ENCODE data around the gene CLCN2. TPM values are rescaled to one million over a fixed set of nuclear protein-coding genes. Genes with fewer than 3 reads are reported as not detected.
A peak's percentile ranks its signal among the peaks of the same experiment; 100 is the strongest.

The CLCN2 gene
- total and polyA plus RNA-seq, 3 donors from 2014 or later: 46.7 to 118 (median 98.2) TPM

GRCh38 chr3:184337981-184338380 is 23.4 kb downstream of the CLCN2 start:
- no peaks in the 10 kb centered on the region for H3K27me3 ChIP-seq
- DNase-seq: no peak
- intact Hi-C loops (cut with DNase I; ENCODE audit: low total_unique reads): no loop called here
- peak overlapping the region; percentile 96 to 98 for H3K27ac ChIP-seq
- peak overlapping the region; percentile 16 to 47 for H3K4me3 ChIP-seq
- H3K4me1 ChIP-seq: peaks cover 32% of the 10 kb centered on the region
- 35 to 48% methylated on average over 7 of the region's 7 CpGs for WGBS, 2 donors
- no peaks in the 10 kb centered on the region for H3K36me3 ChIP-seq (ENCODE audit: low read depth, missing control alignments)
- no peaks in the 10 kb centered on the region for H3K9me3 ChIP-seq
- no peak for TF ChIP-seq CTCF (IDR thresholded peaks at IDR 0.05)
- TF ChIP-seq POLR2A (IDR thresholded peaks at IDR 0.05): no peak

GRCh38 chr3:184337399-184337714 is 24.0 kb downstream of the CLCN2 start, which contains the start of gene FAM131A:
Gene FAM131A, plus strand, starts transcription at chr3:184337600. Its CDS starts 31 bp downstream, at chr3:184337631.
- 44 to 45% methylated on average over 5 to 6 of the region's 6 CpGs for WGBS, 2 donors
- TF ChIP-seq POLR2A (IDR thresholded peaks at IDR 0.05): no peak
- no peak for TF ChIP-seq CTCF (IDR thresholded peaks at IDR 0.05)
- H3K36me3 ChIP-seq (ENCODE audit: low read depth, missing control alignments): no peaks in the 10 kb centered on the region
- H3K27me3 ChIP-seq: no peaks in the 10 kb centered on the region
- H3K4me1 ChIP-seq: peaks cover 31% of the 10 kb centered on the region
- no peaks in the 10 kb centered on the region for H3K9me3 ChIP-seq
- intact Hi-C loops (cut with DNase I; ENCODE audit: low total_unique reads): no loop called here
- peak within 1 kb of the TSS; percentile 96 to 98 for H3K27ac ChIP-seq
- peak within 1 kb of the TSS; percentile 77 to 95 for H3K4me3 ChIP-seq
- peak; percentile 80 for DNase-seq

GRCh38 chr3:184336547-184337398 is 24.6 kb downstream of the CLCN2 start:
- no peaks in the 10 kb centered on the region for H3K36me3 ChIP-seq (ENCODE audit: low read depth, missing control alignments)
- peak overlapping the region; percentile 96 to 98 for H3K27ac ChIP-seq
- no peaks in the 10 kb centered on the region for H3K9me3 ChIP-seq
- H3K27me3 ChIP-seq: no peaks in the 10 kb centered on the region
- TF ChIP-seq CTCF (IDR thresholded peaks at IDR 0.05): no peak
- TF ChIP-seq POLR2A (IDR thresholded peaks at IDR 0.05): no peak
- H3K4me3 ChIP-seq: peak overlapping the region; percentile 77 to 95
- DNase-seq: peak; percentile 65
- intact Hi-C loops (cut with DNase I; ENCODE audit: low total_unique reads): no loop called here
- WGBS, 2 donors: 13 to 14% methylated on average over 9 to 17 of the region's 17 CpGs
- peaks cover 31% of the 10 kb centered on the region for H3K4me1 ChIP-seq

GRCh38 chr3:184335661-184336546 is 25.5 kb downstream of the CLCN2 start:
- TF ChIP-seq POLR2A (IDR thresholded peaks at IDR 0.05) (peak; percentile 86), CTCF (IDR thresholded peaks at IDR 0.05) (no peak)
- Histone ChIP-seq H3K4me3 (peak overlapping the region; percentile 77 to 95), H3K27me3 (no peaks in the 10 kb centered on the region), H3K9me3 (no peaks in the 10 kb centered on the region), H3K4me1 (peaks cover 31% of the 10 kb centered on the region), H3K27ac (peak overlapping the region; percentile 96 to 98), H3K36me3 (ENCODE audit: low read depth, missing control alignments) (no peaks in the 10 kb centered on the region)
- 0% methylated on average over 6 to 66 of the region's 77 CpGs for WGBS, 2 donors
- intact Hi-C loops (cut with DNase I; ENCODE audit: low total_unique reads): no loop called here
- peak; percentile 94 for DNase-seq

All from testis (tissue), 3 donors.